HG03135 (cell line): ENCODE data around the gene IGSF9B.
A peak's percentile ranks its signal among the peaks of the same experiment; 100 is the strongest.

ENCODE experiments used
- ATAC-seq: cut with Tn5 transposase; IDR thresholded peaks from one replicate; pipeline ENCODE4 v1.9.1; 2021; ENCODE audit warnings: mild to moderate bottlenecking, moderate library complexity; ENCODE audit not compliant: unreplicated experiment

IGSF9B gene

GRCh38 chr11:133940034-133940433 is 16.7 kb downstream of the IGSF9B start:
- ATAC-seq, result no peak

DNA sequence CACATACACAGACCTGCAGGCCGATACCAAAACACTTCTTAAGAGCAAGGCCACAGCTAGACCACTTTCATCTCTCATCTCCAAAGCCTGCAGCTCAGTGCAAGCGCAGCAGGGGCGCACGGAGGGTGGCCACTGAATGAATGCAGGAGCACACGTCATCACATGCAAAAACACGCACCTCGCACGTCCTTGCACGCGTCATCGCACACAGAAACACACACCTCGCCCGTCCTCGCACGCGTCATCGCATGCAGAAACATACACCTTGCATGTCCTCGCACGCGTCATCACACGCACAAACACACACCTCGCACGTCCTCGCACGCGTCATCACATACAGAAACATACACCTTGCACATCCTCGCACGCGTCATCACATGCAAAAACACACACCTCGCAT is 17.2 kb downstream of the IGSF9B start:
- ATAC-seq, result no peak

GRCh38 chr11:133938166-133938565 is 18.6 kb downstream of the IGSF9B start:
- no peak for ATAC-seq

GRCh38 chr11:133937468-133937867 is 19.3 kb downstream of the IGSF9B start:
- ATAC-seq, result no peak

DNA sequence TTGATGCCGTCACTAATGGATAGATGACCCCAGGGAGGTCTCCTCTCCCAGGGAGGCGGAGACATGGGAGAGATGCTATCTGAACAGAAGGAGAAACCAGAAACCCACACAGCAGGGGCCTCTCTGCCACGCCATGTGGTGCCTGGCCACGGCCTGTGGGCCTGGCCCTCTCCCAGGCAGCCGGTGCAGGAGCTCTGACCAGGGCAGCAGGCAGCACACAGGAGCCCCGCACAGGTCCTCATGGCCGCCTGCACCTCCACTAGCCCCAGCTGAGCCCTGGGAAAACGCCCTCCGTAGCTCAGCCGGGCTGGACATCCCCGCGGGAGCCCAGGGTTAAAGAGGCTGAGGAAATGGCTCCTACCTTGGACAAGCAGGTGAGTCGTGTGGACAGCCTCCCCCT is 19.8 kb downstream of the IGSF9B start:
- no peak for ATAC-seq

DNA sequence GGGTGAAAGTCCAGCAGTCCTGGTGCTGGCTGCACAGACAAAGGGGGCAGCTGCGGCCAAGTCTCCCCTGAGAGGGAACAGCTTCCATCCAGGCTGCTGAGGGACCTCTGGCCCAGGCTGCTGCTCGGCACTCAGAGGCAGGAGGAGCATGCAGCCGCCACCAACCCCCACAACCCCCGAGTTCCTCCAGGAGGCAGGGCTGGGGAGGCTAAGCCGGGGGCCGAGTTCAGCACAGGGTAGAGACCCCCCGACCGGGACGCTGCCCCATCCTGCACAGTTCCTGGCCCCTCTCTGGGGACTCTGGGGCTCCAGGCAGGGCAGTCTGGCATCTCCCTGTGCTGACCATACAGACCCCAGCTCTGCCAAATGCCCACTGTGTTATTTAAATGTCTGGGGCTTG is 20.2 kb downstream of the IGSF9B start:
- ATAC-seq, result no peak

GRCh38 chr11:133936136-133936535 is 20.6 kb downstream of the IGSF9B start:
- ATAC-seq, result no peak

- ATAC-seq, result no peak
Measured at GRCh38 chr11:133935551-133935910, 21.2 kb downstream of the IGSF9B start.

- ATAC-seq, result no peak
Measured at GRCh38 chr11:133934599-133935550, 21.9 kb downstream of the IGSF9B start.

- ATAC-seq, result no peak
Measured at GRCh38 chr11:133934096-133934495, 22.7 kb downstream of the IGSF9B start.

DNA sequence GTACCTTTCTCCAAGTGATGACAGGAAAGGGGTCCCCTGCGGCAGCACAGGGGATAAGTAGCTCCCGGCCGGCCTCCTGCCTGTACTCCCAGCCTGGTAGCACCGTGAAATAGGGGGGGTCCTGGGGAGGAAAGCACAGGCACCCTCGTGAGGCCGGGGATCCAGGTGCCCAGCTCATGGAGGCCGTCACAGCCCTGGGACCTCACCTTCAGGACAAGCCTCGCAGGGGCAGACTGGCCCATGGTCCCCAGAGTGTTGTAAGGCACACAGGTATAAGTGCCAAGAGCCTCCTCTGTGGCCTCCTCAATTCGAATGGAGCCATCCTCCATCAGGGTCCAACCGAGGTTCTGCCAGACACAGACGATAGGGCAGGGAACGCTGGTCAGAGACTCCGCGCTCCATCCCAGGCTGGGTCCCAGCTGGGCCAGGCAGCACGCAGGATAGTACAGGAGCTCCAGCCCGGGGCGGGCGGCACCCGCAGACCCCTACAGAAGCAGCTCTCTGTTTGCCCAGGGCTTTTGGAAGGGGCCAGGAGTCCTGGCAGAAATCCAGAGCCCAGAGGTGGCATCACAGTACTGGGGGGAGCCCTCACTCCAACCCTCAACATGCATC is 25.2 kb downstream of the IGSF9B start:
- ATAC-seq, result no peak

DNA sequence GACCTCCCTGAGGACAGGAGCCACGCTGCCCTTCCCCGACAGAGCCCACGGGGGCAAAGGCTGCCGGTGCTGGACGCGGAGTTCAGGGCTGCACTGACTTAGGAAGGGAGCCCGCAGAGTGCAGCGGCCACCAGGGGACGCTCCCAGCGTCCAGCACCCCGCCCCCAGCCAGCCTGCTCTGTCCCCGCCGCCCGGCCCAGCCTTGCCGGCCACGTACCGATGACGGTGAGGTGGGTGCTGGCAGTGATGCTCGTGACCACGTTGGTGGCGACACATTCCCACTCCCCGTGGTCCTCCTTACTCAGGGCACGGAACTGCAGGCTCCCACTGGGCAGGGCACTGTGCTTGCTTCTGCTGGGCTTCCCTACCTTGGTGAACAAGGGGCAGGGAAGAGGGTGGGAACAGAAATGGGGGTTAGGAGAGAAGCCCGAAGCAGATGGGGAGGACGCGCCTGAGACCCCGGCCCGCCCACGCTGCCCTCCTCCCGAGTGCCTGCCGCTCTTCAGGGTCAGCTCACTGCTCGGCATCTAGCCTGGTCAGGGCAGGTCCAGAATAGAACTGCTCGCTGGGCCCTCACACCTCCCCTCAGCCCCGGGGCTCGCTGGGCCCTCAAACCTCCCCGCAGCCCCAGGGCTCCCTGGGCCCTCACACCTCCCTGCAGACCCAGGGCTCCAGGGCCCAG is 25.9 kb downstream of the IGSF9B start:
- ATAC-seq, result no peak

DNA sequence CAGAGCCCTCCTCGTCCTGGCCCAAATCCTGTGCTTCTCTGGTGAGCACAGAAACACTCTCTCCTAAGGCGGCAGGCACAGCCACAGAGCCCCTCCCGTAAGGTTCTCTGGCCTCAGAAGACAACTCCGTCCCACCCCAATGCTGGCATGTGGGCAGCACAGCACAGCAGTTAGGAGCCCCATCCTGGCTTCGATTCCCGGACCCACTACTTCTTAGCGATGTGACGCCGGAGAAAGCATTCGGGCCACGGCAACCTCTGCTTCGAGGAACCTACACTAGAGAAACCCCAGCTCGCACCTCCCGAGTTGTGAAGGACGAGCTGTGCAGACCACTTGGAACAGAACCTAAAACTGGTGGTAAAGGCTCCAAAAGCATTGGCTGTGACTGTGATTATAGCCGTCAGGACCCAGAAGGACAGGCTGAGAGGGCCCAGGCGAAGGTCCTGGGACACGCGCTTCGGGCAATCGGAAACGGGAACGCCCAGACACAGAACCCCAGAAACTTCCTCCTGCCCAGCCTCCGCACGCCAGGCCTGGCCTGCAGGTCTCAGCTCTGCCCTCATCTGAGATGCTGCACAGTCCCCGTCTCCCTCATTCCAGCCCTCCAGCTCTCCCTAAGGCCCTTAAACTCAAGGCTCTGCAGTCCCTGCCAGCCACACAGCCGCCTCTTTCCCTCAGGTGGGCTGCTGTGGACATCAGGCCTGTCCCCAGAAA is 26.6 kb downstream of the IGSF9B start:
- ATAC-seq, result no peak

- no peak for ATAC-seq
Measured at GRCh38 chr11:133929401-133930052, 27.2 kb downstream of the IGSF9B start.

- ATAC-seq, result no peak
Measured at GRCh38 chr11:133928628-133929059, 28.1 kb downstream of the IGSF9B start.

- peak; percentile 80 for ATAC-seq
Measured at GRCh38 chr11:133927690-133928627, 28.8 kb downstream of the IGSF9B start.

DNA sequence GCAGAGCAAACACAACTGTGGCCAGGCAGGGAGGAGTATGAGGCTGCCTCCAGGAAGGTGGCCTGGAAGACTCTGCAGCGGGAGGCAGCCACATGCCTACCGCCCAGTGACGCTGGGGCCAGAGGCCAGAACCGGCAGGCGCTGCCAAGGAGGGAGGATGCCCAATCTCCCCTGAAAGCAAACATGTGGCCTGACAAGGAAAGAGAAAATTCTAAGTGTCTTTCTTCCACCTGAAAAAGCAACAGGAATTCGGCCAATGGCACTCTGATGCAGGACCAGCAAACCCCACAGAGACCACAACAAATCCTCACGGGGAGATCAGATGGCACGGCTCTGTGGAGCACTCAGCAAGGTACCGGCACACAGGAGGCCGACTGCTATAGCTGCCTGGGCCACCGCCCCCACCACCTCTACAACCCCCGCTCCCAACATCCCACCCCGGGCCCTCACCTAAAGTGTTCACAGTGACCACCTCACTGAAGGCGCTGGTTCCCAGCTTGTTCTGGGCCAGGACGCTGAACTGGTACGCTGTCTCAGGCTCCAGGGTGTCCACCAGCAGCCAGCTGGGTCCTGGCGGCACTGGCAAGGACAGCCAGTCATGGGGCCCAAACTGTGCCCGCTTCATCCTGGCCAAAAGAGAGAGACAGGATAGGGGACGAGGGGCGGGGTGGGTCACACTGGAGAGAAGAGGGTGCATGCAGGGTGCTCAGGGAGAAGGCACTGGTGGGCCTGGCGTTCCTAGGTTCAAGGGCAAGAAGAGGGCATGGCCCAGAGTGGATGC is 30.1 kb downstream of the IGSF9B start:
- no peak for ATAC-seq

GRCh38 chr11:133925756-133926155 is 31.0 kb downstream of the IGSF9B start:
- ATAC-seq, result no peak

DNA sequence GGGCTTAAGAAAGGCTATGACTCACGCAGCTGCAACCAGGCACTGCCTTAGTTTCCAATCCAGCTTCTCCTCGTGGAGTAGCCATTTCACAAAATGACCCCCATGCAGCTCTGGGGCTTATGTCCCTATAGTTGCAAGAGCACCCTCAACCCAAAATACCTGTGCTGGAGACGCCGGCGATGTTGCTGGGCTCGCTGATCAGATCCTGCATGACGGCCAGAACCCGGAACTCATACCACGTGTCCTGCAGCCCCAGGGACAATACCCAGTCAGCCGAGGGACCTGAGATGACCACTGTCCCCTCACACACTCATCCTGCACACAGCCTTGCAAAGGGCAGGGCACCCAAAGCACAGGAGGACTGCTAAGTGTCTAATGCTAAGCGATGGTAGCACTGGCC is 32.1 kb downstream of the IGSF9B start:
- ATAC-seq, result no peak
